T follicular helper cell (primary cell): ENCODE measurements around the gene SLC4A7.
A peak's percentile ranks its signal among the peaks of the same experiment; 100 is the strongest.
"Not testable (repeated sequence)": the region's sequence is repeated elsewhere in the genome, so short reads cannot be mapped to it uniquely, and the experiment has no call there.

Source experiments
- DNase-seq: peaks from one replicate; pipeline ENCODE4 v3.0.0-alpha.2; 2020; ENCODE audit warnings: low read depth
- total RNA-seq, 2 experiments: gene quantifications; one replicate each; lab custom pipeline; 2026; lab: John Stamatoyannopoulos, UW

Gene SLC4A7
- total RNA-seq: 105 to 148 reads per million in 2 experiments

DNA sequence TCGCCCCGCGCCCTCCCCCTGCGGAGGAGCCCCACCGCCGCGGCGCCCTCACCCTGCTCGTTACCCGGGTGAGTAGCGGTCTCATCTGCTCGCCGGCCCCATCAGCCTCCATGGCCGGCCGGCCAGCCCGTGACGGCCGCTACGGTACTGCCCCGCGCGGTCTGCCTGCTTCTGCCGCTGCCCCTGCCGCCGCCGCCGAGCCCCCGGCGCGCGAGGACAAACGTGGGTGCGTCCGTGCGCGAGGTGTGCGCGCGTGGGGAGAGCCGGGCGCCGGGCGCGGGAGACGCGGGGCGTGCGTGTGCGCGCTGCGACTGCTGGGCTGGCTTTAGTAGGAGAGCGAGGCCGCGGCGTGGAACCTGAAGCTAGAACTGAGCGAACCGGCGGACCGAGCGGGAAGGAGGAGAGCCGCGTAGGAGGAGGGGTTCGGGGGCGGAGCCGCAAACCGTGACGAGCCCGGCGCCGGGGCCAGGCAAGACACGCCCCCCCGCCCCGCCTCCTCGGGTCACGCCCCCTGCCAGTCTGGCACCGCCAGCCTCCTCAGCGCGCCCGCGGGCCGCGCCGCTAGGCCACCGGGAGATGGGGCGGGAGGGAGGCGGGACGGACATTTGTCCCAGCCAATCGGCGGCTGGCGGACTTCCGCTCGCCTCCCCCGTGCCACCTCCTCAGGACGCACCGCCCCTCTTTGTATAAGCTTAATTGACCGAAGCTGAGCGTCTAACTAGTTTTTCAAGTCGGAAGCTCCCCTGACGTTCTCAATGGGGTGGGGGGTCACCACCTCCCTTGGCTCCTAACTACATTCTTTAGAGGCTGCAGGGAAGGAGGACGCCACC is at the start of gene SLC4A7:
Gene SLC4A7, minus strand, starts transcription at position 370 of the 830 bp plus-strand sequence. Its CDS starts 258 bp downstream, at position 112.
- peak; percentile 98 for DNase-seq

DNA sequence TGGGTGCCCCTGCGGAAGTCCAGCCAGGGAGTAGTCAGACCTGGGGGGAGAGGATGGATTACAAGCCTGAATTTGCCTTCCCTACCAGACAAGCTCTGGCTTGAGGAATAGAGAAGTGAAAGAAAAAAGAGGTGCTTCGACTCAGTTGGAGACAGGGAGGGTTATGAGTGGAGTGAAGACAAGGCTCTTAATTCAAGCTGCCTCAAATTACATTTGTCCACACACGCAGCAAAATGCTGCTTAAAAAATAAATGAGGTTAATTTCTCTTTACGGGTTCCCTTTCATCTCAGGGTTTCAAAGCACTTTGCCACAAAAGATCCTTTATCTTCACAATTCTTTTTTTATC is 49.0 kb upstream of the SLC4A7 start:
- DNase-seq: no peak

DNA sequence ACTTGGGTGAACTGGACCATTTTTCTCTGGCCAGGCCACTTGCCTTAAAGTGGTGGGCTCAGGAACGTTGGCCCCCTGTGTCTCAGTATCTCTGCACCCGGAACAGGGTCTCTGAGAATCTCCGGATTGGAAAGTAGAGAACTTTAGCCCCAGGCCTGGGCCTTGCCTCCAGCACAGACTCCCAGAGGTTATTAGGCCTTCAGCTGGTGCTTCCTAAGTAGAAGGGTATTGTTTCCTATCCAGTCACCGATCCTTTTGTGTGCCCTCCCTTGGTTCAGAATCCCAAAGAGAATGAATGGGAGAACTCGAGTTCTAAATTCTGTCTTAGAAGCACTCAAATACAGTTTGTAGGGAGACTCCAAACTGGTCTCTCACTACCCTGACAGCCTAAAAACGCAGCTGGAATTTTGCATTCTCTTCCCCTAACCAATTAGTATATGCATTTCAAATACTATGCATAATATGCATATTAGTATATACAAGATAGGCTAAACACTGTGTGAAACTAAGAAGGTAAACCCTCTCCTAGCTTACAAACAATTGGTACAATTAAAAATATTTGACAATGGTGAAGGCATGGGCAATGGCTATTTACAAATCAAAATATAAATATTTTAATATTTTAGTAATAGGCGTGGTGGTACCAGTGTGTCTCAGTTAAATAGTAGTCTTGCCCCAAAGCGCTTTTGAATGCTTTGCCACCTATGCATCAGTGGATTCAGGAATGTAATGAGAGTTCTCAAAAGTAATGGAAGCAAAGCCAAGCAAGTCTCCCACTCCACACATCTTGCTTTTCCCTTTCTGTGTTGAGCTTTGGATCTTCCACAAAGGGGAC is 48.5 kb upstream of the SLC4A7 start:
- no peak for DNase-seq

DNA sequence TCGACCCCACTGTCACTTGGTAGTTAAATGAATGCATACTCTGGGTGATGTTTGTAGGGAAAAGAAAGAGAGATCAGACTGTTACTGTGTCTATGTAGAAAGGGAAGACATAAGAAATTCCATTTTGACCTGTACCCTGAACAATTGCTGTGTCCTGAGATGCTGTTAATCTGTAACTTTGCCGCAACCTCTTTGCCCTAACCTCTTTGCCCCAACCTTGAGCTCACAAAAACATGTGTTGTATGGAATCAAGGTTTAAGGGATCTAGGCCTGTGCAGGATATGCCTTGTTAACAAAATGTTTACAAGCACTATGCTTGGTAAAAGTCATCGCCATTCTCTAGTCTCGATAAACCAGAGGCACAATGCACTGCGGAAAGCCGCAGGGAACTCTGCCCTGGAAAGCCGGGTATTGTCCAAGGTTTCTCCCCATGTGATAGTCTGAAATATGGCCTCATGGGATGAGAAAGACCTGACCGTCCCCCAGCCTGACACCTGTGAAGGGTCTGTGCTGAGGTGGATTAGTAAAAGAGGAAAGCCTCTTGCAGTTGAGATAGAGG is 47.1 kb upstream of the SLC4A7 start:
- not testable (repeated sequence) for DNase-seq

DNA sequence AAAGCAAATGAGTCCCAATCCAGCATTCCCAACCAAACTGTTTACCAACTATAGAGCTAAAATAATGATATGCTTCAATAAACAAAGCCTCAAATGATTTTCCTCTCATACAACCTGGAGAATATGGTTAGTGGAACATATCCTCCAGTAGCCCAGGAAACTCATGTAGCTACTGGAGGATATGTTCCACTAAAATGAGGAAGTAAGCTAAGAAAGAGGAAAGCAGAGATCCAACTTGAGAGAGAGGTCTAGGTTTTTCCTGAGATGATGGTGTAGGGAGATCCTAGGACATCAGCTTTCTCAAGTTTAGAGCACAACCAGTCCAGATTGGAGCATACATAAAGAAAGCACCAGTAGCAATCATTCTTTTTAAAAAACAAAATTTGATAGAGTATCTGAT is 44.6 kb upstream of the SLC4A7 start:
- no peak for DNase-seq

DNA sequence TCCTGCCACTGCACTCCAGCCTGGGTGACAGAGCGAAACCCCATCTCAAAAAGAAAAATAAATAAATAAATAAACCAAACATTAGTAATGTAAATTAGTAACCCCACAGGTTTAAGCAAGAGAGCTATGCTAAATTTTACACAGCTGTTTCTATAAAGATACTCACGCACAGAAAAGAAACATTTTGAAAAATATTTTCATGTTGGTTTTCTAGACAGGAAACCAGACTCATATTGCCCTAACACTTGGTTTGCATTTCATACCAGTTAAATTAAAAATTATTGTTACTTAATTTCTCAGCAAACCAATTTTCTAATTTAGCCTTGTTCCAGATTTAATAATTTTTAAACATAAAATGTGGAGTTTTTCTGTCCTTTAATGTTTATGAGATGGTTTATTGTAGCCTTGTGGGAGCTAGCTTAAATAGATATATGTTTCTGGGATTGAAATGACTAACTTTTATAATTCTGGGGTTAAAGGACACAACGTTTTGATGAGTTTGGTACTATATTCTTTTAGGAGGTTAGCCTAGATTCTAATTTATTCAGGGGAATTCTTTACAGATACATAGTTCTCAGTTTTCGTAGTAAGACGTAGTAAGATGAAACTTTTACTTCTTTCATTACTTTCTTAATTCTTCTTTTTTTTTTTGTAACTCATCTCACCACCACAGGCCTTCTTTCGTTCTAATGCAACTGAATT is 42.6 kb upstream of the SLC4A7 start:
- no peak for DNase-seq

DNA sequence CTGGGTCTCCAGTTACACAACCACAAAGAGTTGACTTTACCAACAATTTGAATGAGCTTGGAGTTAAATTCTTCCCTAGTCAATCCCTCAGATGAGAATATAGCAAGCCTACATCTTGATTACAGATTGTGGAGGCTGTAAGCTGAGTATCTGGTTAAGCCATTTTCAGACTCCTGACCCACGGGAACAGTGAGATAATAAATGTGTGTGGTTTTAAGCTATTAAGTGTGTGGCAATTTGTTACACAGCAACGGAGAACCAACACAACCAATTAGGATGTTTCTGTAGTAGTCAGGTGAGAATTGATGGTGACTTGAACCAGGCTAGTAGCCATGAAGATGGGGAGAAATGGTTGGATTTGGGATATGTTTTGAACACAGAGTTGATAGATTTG is 37.7 kb upstream of the SLC4A7 start:
- DNase-seq: no peak

DNA sequence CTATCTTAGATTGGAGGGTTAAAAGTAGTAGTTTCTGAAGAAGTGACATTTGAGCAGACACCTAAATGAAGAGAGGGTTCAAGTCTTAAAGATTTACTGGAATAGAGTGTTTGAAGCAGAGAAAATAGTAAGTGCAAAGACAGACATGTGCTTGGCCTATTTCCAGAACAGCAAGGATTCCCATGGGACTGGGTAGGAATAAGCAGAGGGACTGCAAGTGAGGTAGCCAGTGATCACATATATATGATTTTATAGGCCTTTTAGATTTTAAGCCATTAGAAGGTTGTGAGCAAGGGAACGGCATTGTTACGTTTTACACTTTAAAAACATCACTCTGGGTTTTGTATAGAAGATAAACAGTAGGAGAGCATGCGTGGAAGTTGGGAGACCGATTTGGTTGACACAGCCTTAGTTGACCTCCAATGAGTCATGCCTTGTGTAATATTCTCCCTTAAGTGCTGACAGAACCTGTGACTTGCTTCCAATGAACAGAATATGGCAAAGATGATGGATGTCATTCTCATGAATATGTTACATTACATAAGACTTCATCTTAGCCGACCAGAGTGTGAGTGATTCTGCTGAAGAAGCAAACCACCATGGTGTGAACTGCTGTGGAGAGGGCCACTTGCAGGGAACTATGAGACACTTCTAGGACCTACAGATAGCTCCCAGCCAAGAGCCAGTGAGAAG is 37.1 kb upstream of the SLC4A7 start:
- no peak for DNase-seq

DNA sequence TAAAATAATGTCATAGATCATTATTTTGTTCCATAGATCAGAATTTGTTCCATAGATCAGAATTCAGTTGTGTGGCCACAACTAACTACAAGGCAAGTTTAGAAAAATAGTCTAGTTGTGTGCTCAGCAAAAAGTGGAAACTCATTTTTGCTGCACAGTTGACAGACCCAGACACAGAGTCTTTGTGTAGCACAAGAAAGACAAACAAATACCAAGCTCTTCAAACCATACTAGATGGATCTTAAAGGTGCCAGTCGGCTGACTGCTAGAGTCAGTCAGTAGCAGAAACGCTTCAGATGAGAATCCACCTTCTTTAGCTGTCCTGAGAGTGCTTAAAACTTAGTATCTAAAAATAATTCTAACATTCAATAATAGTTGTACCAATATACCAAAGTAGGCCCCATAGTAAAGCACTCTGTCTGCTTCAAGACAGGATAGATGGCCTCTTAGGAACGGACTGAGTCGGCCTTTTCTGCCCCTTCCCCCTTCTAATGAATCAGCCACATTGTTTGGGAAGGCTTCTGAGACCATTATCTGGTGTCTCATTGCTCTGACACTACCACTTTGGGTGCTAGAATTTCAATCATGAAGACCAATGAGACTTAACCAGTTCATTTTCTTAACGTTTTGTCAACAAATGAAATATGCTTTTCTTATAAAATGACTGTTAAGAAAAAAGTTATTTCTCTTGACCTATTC is 27.7 kb upstream of the SLC4A7 start:
- no peak for DNase-seq

DNA sequence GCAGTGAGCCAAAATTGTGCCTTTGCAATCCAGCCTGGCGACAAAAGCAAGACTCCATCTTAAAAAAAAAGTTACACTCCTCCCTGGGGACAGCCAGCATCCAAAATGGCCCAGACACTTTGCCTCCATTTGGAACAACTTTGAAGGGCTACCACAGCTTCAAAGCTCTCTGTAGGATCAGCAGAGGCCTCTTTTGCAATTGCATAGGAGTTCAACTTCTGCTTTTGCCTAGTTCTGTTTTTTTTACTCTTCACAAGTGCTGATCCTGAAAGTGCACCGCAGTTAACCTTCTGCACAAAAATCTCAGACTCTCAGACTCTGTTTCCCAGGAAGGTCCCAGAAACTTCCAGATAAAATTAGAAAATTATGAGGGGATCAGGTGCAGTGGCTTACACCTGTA is 25.2 kb upstream of the SLC4A7 start:
- DNase-seq: no peak

DNA sequence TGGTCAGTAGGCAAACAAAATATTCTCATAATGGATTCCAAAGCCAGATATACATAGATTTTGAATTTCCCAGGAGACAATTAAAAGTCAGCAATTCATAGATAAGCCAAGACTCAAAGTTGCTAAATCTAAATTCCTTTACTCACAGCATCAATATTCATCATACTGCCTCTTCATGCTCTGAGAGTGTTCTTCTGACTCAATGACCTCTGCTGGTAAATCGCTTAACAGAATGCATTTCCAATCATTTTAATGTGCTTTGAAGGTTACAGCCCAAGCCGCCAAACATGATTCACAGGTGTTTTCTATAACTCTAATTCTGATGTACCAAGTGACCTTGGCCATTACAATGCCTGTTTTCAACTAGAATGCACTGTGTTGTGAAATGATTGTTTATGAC is 24.2 kb upstream of the SLC4A7 start:
- DNase-seq: no peak

DNA sequence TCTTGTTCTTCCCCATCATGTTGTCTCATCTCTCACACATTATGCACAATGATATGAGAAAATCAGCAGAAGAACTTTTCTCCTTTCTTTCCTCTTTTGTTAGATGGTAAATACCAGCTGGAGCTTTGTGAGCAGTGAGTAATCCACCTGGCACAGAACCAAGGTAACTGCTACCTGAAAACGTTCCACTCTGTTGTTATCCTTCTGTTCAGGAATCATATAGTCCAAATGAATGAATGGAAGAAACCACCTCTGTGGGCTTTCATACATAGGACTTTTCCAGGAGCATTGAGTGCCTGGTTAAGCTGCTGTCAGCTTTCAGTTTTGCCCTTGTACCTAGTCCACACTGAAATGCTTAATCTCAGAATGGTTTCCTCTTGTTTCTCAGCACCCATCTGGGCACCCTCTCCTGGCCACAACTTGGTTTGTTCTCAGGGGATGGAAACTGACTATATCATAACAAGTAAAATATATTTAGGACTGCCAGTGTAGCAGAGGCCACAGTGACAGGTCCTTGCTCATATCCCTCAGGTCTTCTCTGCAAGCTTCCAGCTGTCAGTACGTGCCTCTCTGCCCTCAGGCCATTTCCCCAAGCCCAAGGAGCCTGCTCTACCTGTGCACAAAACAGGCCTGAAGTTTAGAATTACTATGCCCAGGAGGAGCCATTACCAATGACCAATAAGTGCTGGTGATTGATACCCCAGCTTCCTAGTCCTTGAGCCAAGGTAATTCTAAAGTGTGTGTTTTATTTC is 23.5 kb upstream of the SLC4A7 start:
- no peak for DNase-seq

DNA sequence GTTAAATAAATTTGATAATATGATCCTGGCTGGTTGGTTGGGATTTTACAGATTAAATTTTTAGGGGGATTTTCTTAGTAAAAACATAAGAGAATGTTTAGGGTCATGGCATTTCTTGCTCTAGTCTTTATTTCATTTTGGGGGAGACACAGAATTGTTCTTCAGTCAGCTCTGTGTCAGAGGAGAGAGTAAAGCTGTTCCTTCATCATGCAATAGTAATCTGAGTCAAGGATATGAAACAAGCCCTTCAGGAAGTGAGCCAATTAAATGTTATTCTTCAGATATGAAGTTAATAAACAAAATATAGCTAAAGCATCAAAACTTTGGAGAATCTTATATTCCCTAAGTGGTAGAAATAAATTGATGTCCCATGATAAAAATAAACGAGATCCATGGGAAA is 22.9 kb upstream of the SLC4A7 start:
- no peak for DNase-seq

DNA sequence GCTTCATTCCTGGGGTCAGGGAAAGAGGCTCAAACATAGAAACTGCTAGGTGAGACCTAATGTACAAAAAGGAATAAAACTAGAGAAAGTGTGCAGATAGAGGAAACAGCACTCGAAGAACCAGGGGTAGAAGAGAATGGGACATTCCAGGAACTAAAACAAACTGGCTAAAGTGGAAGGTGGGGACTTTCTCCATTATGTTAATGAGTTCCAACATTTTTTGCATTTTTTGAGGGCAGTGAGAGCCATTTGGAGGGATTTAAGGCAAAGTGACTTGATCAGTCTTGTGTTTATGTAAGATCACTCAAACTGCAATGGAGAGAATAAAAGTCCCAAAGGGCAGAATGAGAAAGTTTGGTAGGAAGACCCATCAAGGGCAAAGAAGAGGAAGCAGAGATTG is 20.6 kb upstream of the SLC4A7 start:
- no peak for DNase-seq

DNA sequence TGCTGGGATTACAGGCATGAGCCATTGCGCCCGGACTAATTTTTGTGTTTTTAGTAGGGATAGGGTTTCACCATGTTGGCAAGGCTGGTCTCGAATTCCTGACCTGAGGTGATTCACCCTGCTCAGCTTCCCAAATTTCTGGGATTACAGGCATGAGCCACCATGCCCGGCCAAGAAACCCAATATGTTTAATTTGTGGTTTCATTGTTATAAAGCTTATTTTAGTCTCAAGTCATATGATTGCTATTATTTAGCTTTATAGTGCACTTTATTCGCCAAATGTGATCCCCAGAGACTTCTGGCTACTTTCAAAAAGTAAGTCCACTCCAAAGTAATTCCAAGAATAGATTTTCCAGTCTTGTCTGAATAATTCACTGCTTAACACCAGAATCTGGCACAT is 19.3 kb upstream of the SLC4A7 start:
- DNase-seq: no peak

DNA sequence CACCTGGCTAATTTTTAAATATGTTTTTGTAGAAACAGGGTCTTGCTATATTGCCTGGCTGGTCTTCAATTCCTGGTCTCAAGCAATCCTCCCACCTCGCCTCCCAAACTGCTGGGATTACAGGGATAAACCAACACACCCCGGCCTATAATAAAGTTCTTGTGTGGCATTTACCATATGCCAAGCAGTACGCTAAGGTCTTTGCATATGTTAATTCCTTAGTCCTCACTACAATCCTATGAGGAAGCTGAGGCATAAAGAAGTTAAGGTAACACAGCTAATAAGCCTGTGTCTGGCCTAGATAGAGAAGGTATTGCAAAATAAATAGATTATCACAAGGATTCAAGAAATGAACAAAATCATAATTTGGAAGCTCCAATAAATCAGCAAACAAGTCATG is 17.6 kb upstream of the SLC4A7 start:
- no peak for DNase-seq

DNA sequence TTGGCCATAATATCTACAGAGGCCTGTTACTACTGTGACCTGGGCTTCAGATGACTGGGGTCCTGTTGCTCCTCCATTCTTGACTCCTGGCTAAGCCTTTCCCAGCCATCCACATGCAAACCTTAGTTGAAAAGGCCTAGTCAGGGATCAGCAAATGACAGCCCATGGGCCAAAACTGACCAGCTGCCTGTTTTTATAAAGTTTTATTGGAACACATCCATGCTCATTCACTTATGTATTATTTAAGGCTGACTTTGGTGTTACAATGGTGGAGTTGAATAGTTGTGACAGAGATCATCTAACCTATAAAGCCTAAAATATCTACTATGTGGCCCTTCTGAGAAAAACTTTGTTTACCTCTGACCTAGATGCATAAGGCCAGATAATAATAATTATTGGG is 16.8 kb upstream of the SLC4A7 start:
- DNase-seq: no peak

DNA sequence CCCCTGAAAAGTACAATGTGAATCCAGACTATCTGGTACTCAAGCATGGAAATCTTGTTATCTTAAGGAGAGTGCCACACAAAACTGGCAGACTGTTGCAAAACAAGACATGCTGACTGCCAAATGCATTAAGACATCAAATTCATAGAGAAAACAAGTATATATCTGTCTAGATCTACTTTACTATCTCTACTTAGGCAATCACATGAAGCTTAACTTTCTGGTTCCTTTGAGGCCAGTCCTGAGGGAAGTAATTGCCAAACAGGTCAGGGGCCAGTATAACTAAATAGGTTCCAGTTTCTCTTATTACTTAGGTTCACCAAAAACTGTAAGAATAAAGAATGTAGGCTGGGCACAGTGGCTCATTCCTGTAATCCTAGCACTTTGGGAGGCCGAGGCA is 15.9 kb upstream of the SLC4A7 start:
- no peak for DNase-seq

DNA sequence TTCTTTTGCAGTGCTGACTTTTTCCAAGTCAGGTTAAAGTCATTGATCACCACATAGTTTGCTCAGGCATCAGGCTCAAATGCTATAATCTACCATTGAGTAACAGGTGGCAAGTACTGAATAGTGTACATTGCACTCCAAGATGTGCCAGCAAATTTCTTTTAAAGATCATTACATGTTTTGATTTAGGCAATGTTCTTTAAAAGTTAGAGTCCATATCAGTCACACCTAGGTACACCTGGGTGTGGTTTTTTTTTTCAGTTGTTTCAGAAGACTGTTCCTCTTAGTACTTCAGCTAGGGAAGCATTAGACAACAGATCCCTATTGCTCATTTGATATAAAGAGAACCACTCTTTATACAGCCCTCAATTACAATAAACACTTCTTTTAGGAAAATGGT is 10.6 kb upstream of the SLC4A7 start:
- DNase-seq: no peak

DNA sequence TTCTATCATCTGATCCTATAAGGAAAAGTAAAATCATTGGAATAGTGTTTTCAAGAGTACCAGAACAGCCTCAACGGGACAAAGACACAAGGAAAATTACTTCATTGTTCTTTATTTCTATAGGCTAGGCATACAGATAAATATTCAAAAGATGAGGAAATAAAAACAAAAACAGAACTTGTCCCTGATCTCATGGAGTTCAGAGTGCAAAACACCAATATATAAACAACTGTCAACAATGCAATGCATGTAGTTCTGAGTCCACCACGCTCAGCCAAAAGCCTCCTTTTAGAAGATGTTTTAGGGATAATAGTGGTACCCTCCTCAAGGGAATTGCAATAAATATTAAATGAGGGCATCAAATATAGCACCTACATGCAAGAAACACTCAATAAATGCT is 4.6 kb upstream of the SLC4A7 start:
- DNase-seq: no peak
